Pancreas (tissue), 10 donors: ENCODE results near the gene ARHGAP22. TPM values are rescaled to one million over a fixed set of nuclear protein-coding genes. Genes with fewer than 3 reads are reported as not detected.

Source experiments
- ATAC-seq, 4 donors: fragments of 200-7000 bp; cut with Tn5 transposase; one replicate each; pipeline versions ENCODE4 v1.8.0 to v1.9.1; 2020; ENCODE audit warnings: mild to moderate bottlenecking in 4 of 4, moderate library complexity in 4 of 4
- DNase-seq, 6 donors: peaks; one replicate each; pipeline ENCODE4 v3.0.0-alpha.2; 2020
- FAIRE-seq: peaks from 2 replicates; lab custom pipeline; 2012; peaks lifted over from hg19 to GRCh38; lab: Jason Lieb, UNC
- H3K27ac ChIP-seq, 4 donors: fragments of 200-600 bp; sonication (generic); 1 replicate in 3 of 4; 2 replicates in 1 of 4; pipeline versions ENCODE4 v1.5.0 to v1.8.0; 2020
- H3K27me3 ChIP-seq, 4 donors: fragments of 200-600 bp; one replicate each; pipeline ENCODE4 v1.8.0; 2021
- H3K36me3 ChIP-seq, 3 donors: fragments of 200-600 bp; sonication (generic) in 1 of 3; one replicate each; pipeline versions ENCODE4 v1.5.0 to v1.8.0; 2020 to 2021
- H3K4me1 ChIP-seq, 3 donors: fragments of 200-600 bp; one replicate each; pipeline ENCODE4 v1.8.0; 2021
- H3K4me3 ChIP-seq, 4 donors: fragments of 200-600 bp; sonication (generic) in 2 of 4; one replicate each; pipeline versions ENCODE4 v1.5.0 to v1.8.0; 2020 to 2021
- H3K9me3 ChIP-seq, 4 donors: fragments of 200-600 bp; one replicate each; pipeline ENCODE4 v1.8.0; 2021
- WGBS, 2 donors: extraction: QIAGEN DNeasy Blood & Tissue Kit; methylation state at CpG; one replicate each; pipeline ENCODE4 v1.1.7; 2013; 5-methylcytosine and 5-hydroxymethylcytosine counted together
- intact Hi-C, 3 donors: fragments of 100-400 bp; cut with DNase I; formaldehyde crosslinking; loops; one replicate each; pipeline versions ENCODE4 v1.11.1 to v1.14.2; 2022
- polyA plus RNA-seq, 2 donors: library from polyadenylated mRNA; stranded (reverse); fragments of 200-250 nt; gene quantifications; one replicate each; pipeline ENCODE4 v1.2.3, GENCODE V29; 2013
- total RNA-seq, 6 donors: library from RNA; stranded (reverse); fragmentation: NEBNext Ultra II Directional in 4 of 6; extraction: Animal tissue kit (Norgen Biotek cat#: 25700) in 4 of 6; gene quantifications; one replicate each; pipeline versions ENCODE4 v1.2.1 to v1.2.4, GENCODE V29; 2021 to 2023
- TF ChIP-seq, protein P1 (sequence below), 4 donors: fragments of 200-600 bp; sonication (generic) in 3 of 4; IDR thresholded peaks; one replicate each; pipeline versions ENCODE4 v1.5.0 to v1.8.0; 2021; ENCODE audit warnings: antibody characterized with exemption in 4 of 4
- donor health status: healthy with polysubstance abuse.
- donor health status: DM: no; HTN: no; CAD: no; lungs with moderate emphysema.
- donor health status: DM: no; HTN: no; CAD: no.
- donor health status: control.
- donor health status: control.
- donor health status: Bipolar disorder and iron deficiency.
- donor health status: DM: yes; HTN: yes; CAD: no.
- donor health status: DM: no; HTN: no; CAD: no.
- donor health status: DM: no; HTN: no; CAD: no.
- donor health status: DM: yes; HTN: yes; CAD: no.

ARHGAP22 gene
- total and polyA plus RNA-seq, 8 donors: 1.1 to 6.0 (median 1.9) TPM

DNA sequence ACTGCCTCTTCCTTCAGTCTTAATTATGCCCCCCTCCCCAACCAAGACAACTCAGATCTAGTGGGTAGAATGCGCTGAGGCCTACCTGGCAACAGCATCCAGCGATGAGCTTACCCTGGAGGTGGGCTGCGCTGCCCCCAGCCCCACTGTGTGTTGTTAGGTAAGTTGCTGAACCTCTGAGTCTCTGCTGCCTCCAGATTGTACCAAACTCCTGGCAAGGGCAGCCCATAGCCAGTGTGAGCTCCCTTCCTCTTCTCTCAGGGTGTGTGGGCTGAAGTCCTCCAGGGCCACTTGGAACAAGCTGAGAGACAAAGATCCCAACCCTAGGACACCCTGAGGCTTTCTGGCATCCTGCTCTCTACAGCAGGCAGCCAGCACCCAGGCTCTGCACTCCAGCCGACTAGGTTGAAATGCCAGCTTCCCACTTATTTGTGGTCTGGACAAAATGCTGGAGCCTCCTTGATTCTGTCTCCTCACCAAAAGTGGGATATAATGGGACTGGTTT lies 135.3 kb downstream of the ARHGAP22 start:
- no peak for FAIRE-seq
- no peaks in the 10 kb centered on the region for H3K9me3 ChIP-seq

DNA sequence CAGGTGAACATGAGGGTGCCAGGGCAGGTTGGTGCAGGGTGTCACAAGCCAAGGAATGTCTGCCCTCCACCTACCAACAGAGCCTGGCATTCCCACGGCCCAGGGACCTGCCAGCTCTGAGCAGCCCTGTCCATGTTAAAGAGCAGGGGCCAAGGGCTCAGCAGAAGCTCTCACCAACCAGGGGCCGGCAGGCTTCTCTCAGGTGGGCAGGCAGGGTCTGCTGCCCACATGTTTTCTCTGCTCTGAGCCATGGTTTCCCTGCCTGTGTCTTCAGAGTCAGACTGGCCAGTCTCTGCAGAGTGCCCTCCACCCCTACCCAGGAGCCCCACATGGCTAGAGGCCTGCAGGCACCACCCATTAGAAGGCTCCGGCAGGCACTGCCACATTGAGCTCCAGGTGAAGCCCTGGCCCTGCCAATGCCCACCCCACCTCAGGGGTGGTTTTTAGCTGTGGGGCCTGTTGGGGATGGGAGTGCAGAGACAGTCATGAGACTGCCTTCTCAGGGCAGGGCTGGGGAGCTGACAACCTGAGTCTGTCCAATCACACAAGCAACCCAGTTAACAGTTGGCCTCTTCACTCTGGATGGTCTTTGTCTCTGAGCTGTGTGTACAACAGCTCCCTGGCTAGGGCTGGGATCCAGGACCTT lies 135.9 kb downstream of the ARHGAP22 start:
- peak in 2 of 6 donors; percentile 3 to 44 for DNase-seq
- H3K27ac ChIP-seq: no peak overlapping the region

More for the DNA sequence above, 135.3 kb downstream of the ARHGAP22 start:
- H3K4me3 ChIP-seq: no peak overlapping the region
- H3K27ac ChIP-seq: no peak overlapping the region
- H3K36me3 ChIP-seq: no peaks in the 10 kb centered on the region
- DNase-seq: peak in 2 of 6 donors; percentile 3 to 21
- TF ChIP-seq, protein P1, sequence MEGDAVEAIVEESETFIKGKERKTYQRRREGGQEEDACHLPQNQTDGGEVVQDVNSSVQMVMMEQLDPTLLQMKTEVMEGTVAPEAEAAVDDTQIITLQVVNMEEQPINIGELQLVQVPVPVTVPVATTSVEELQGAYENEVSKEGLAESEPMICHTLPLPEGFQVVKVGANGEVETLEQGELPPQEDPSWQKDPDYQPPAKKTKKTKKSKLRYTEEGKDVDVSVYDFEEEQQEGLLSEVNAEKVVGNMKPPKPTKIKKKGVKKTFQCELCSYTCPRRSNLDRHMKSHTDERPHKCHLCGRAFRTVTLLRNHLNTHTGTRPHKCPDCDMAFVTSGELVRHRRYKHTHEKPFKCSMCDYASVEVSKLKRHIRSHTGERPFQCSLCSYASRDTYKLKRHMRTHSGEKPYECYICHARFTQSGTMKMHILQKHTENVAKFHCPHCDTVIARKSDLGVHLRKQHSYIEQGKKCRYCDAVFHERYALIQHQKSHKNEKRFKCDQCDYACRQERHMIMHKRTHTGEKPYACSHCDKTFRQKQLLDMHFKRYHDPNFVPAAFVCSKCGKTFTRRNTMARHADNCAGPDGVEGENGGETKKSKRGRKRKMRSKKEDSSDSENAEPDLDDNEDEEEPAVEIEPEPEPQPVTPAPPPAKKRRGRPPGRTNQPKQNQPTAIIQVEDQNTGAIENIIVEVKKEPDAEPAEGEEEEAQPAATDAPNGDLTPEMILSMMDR (IDR thresholded peaks at IDR 0.05): no peak
- no peaks in the 10 kb centered on the region for H3K4me1 ChIP-seq
- WGBS, 2 donors: 86 to 96% methylated on average over 4 of the region's 4 CpGs
- ATAC-seq: no peak
- intact Hi-C loops: no loop called here
- H3K27me3 ChIP-seq: no peaks in the 10 kb centered on the region

DNA sequence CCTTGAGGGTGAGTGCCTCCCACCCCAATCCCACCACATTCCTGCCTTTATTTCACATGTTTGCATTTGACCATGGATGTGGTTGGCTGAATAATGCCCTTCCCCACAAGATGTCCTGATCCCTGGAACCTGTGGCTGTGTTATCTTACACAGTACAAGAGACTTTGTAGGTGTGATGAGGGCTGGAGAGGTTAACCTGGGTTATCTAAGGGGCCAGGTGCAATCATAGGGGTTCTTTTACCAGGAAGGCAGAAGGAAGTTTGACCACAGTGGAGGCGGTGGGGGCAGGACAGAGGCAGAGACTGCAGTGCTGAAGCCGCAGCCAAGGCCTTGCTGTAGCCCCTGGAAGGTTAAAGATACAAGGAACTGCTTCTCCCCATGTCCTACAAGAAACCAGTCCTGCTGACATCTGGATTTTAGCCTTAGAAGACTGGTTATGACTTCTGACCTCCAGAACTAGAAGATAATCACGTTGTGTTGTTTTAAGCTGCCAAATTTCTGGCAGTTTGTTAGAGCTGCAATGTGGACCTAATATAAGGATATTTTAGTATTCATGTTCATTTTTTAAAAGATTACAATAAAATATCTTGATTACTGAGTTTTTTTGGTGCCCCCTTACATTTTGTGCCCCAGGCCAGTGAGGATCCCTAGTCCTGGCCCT lies 136.6 kb downstream of the ARHGAP22 start:
- Histone ChIP-seq H3K9me3 (no peaks in the 10 kb centered on the region), H3K27ac (no peak overlapping the region), H3K36me3 (no peaks in the 10 kb centered on the region), H3K4me1 (no peaks in the 10 kb centered on the region), H3K4me3 (no peak overlapping the region), H3K27me3 (no peaks in the 10 kb centered on the region)
- DNase-seq (no peak), ATAC-seq (no peak), FAIRE-seq (no peak)
- TF ChIP-seq, protein P1 (IDR thresholded peaks at IDR 0.05): no peak
- intact Hi-C loops: no loop called here
- 64 to 69% methylated on average over 3 of the region's 3 CpGs for WGBS, 2 donors

More for the DNA sequence above, 135.9 kb downstream of the ARHGAP22 start:
- ATAC-seq (no peak), FAIRE-seq (no peak)
- intact Hi-C loops: no loop called here
- TF ChIP-seq, protein P1 (IDR thresholded peaks at IDR 0.05): no peak
- H3K27me3 ChIP-seq: no peaks in the 10 kb centered on the region
- no peaks in the 10 kb centered on the region for H3K36me3 ChIP-seq
- H3K4me1 ChIP-seq: no peaks in the 10 kb centered on the region
- H3K9me3 ChIP-seq: no peaks in the 10 kb centered on the region
- no peak overlapping the region for H3K4me3 ChIP-seq
- WGBS, 2 donors: 86 to 90% methylated on average over 3 of the region's 3 CpGs

DNA sequence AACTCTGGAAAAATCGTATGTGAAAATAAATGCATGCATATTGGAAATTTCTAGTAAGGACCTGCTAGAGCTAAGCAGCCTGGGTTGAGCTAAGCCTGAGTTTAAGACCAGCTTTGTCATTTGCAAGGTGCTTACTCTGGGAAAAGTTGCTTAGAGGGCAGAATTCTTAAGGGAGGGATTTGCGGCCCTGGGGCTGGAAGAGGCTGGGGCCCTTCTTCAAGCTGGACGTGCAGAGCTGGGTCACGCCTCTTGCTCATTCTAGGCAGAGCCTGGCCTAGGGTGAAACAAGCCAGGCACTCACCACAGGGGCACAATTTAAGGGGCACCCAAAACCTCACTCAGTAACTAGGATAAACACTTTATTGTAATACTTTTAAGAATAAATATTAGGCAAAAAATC lies 137.2 kb downstream of the ARHGAP22 start:
- Histone ChIP-seq H3K36me3 (no peaks in the 10 kb centered on the region), H3K27me3 (no peaks in the 10 kb centered on the region), H3K4me3 (no peak overlapping the region), H3K9me3 (no peaks in the 10 kb centered on the region), H3K27ac (no peak overlapping the region), H3K4me1 (no peaks in the 10 kb centered on the region)
- intact Hi-C loops: no loop called here
- WGBS, 2 donors: 73 to 81% methylated on average over 4 of the region's 4 CpGs
- TF ChIP-seq, protein P1 (IDR thresholded peaks at IDR 0.05): no peak
- no peak for FAIRE-seq
- no peak for ATAC-seq
- DNase-seq: peak in 1 of 6 donors; percentile 17
